GM12878 (cell line): ENCODE results near the gene ZNF225.

Source experiments
- CTCF ChIP-seq, 3 experiments: IDR thresholded peaks in 2 of 3; conservative IDR thresholded peaks in 1 of 3; 2 replicates each; pipeline ENCODE4 v1.5.1; 2011; ENCODE audit warnings: low read depth in 3 of 3, low read length in 3 of 3, mild to moderate bottlenecking in 3 of 3, control low read depth in 2 of 3, moderate library complexity in 2 of 3, inconsistent platforms in 1 of 3, mixed read lengths in 1 of 3; ENCODE audit not compliant: control insufficient read depth in 2 of 3, insufficient read depth in 1 of 3; ENCODE audit errors: extremely low read depth in 1 of 3
- EGR1 ChIP-seq, 2 experiments: IDR thresholded peaks; 1 replicate in 1 of 2; 2 replicates in 1 of 2; pipeline ENCODE4 v1.6.1; 2011 to 2012; ENCODE audit warnings: low read depth in 2 of 2, low read length in 2 of 2, borderline replicate concordance in 1 of 2, mild to moderate bottlenecking in 1 of 2, moderate library complexity in 1 of 2
- JUND ChIP-seq: IDR thresholded peaks from 2 replicates; pipeline ENCODE4 v1.6.1; 2012; ENCODE audit warnings: low read depth, mild to moderate bottlenecking, low read length, improper control_type of control experiment, moderate library complexity
- MXI1 ChIP-seq: fragments of 150-350 bp; IDR thresholded peaks from 2 replicates; pipeline ENCODE4 v1.6.1; 2011; ENCODE audit warnings: low read depth, mild to moderate bottlenecking, inconsistent platforms, low read length, improper control_type of control experiment
- NRF1 ChIP-seq: conservative IDR thresholded peaks from 2 replicates; pipeline ENCODE4 v1.6.1; 2011; ENCODE audit warnings: mild to moderate bottlenecking, low read depth, low read length, improper control_type of control experiment
- POLR2A ChIP-seq: IDR thresholded peaks from 2 replicates; pipeline ENCODE4 v1.6.1; 2011; ENCODE audit warnings: low read depth, mild to moderate bottlenecking, low read length
- POLR2AphosphoS5 ChIP-seq: IDR thresholded peaks from 2 replicates; pipeline ENCODE4 v1.6.1; 2011; ENCODE audit warnings: mild to moderate bottlenecking, low read length, inconsistent platforms
- RAD21 ChIP-seq: IDR thresholded peaks from 2 replicates; pipeline ENCODE4 v1.6.1; 2011; ENCODE audit warnings: mild to moderate bottlenecking, low read depth, low read length, moderate library complexity; ENCODE audit not compliant: insufficient read depth
- RAD51 ChIP-seq: fragments of 450-650 bp; IDR thresholded peaks from 2 replicates; pipeline ENCODE4 v1.6.1; 2016; ENCODE audit warnings: moderate library complexity, mild to moderate bottlenecking, inconsistent platforms
- SIX5 ChIP-seq: IDR thresholded peaks from 2 replicates; pipeline ENCODE4 v1.6.1; 2011; ENCODE audit warnings: mild to moderate bottlenecking, low read depth, low read length, moderate library complexity; ENCODE audit not compliant: severe bottlenecking
- TAF1 ChIP-seq: IDR thresholded peaks from 2 replicates; pipeline ENCODE4 v1.6.1; 2011; ENCODE audit warnings: mild to moderate bottlenecking, low read depth, low read length, borderline replicate concordance
- ZNF274 ChIP-seq: IDR thresholded peaks from one replicate; pipeline ENCODE4 v1.8.0; 2011; ENCODE audit not compliant: insufficient read length, insufficient read depth

GRCh38 chr19:44113784-44114390, 688 bp downstream of the ZNF225 start:
- TF ChIP-seq CTCF (IDR thresholded peaks at IDR 0.05 in 2 of 3, conservative IDR thresholded peaks at IDR 0.05 in 1 of 3; ENCODE audit: control insufficient read depth in 2 of 3, extremely low read depth in 1 of 3, insufficient read depth in 1 of 3, low read depth in 3 of 3, low read length in 3 of 3), result no peak
- no peak for TF ChIP-seq MXI1
- no peak for TF ChIP-seq RAD21
- TF ChIP-seq TAF1, result no peak
- no peak for TF ChIP-seq JUND
- TF ChIP-seq POLR2A, result no peak
- TF ChIP-seq NRF1, result no peak
- no peak for TF ChIP-seq POLR2AphosphoS5
- TF ChIP-seq EGR1 (IDR thresholded peaks at IDR 0.05; ENCODE audit: borderline replicate concordance in 1 of 2, low read depth in 2 of 2, low read length in 2 of 2), result no peak
- no peak for TF ChIP-seq RAD51
- no peak for TF ChIP-seq SIX5
- TF ChIP-seq ZNF274, result no peak
